Measurements from ENCODE around the gene AUH. TPM values are rescaled to one million over a fixed set of nuclear protein-coding genes. Genes with fewer than 3 reads are reported as not detected.

AUH gene
- total RNA-seq, 2 experiments from 2014 or later = 30.4 to 30.8 TPM

- H3K27ac Mint-ChIP-seq = no peak overlapping the region
- no peak for DNase-seq
- H3K9me3 Mint-ChIP-seq (ENCODE audit: low read depth) = peaks cover 6% of the 10 kb centered on the region
- intact Hi-C loops (cut with DNase I, micrococcal nuclease) = no loop called here
- no peaks in the 10 kb centered on the region for H3K27me3 Mint-ChIP-seq
- H3K4me3 Mint-ChIP-seq = no peak overlapping the region
- ChIA-PET POLR2A (interaction anchor here (0.5 to 1.0 kb wide), 2 partner anchors 13 to 52 kb away, joined by 3 read pairs; no protein-coding TSS in a partner anchor), CTCF (interaction anchor here (1.0 to 1.4 kb wide), 2 partner anchors 13 to 213 kb away, joined by 3 to 4 read pairs; no protein-coding TSS in a partner anchor)
- H3K36me3 Mint-ChIP-seq (ENCODE audit: low read depth) = peaks cover 47% of the 10 kb centered on the region
- no peak for ATAC-seq
- peaks cover 39% of the 10 kb centered on the region for H3K4me1 Mint-ChIP-seq
Observed at GRCh38 chr9:91220491-91221135, 141.1 kb downstream of the AUH start.

- H3K27ac Mint-ChIP-seq = no peak overlapping the region
- H3K27me3 Mint-ChIP-seq = no peaks in the 10 kb centered on the region
- no peak overlapping the region for H3K4me3 Mint-ChIP-seq
- H3K4me1 Mint-ChIP-seq = peaks cover 39% of the 10 kb centered on the region
- DNase-seq = peak; percentile 30
- H3K9me3 Mint-ChIP-seq (ENCODE audit: low read depth) = peaks cover 6% of the 10 kb centered on the region
- ChIA-PET CTCF (no interaction called here), POLR2A (interaction anchor here (1.1 kb wide), 1 partner anchor 12 kb away, joined by 3 read pairs; no protein-coding TSS in a partner anchor)
- intact Hi-C loops (cut with DNase I, micrococcal nuclease) = no loop called here
- H3K36me3 Mint-ChIP-seq (ENCODE audit: low read depth) = peaks cover 49% of the 10 kb centered on the region
- peak; percentile 74 for ATAC-seq
Observed at GRCh38 chr9:91220021-91220420, 141.7 kb downstream of the AUH start.

GRCh38 chr9:91219557-91219956, 142.2 kb downstream of the AUH start:
- DNase-seq (no peak), ATAC-seq (no peak)
- CTCF ChIA-PET = no interaction called here
- Mint-ChIP-seq H3K4me1 (peaks cover 39% of the 10 kb centered on the region), H3K27ac (no peak overlapping the region), H3K4me3 (no peak overlapping the region), H3K9me3 (ENCODE audit: low read depth) (peaks cover 6% of the 10 kb centered on the region), H3K36me3 (ENCODE audit: low read depth) (peaks cover 49% of the 10 kb centered on the region), H3K27me3 (no peaks in the 10 kb centered on the region)
- intact Hi-C loops (cut with DNase I, micrococcal nuclease) = no loop called here
- POLR2A ChIA-PET = interaction anchor here (1.1 kb wide), 1 partner anchor 12 kb away, joined by 3 read pairs; no protein-coding TSS in a partner anchor

GRCh38 chr9:91217388-91217787, 144.3 kb downstream of the AUH start:
- no peak for DNase-seq
- Mint-ChIP-seq H3K36me3 (ENCODE audit: low read depth) (peaks cover 56% of the 10 kb centered on the region), H3K4me1 (peaks cover 26% of the 10 kb centered on the region), H3K27me3 (no peaks in the 10 kb centered on the region), H3K27ac (no peak overlapping the region), H3K9me3 (ENCODE audit: low read depth) (no peaks in the 10 kb centered on the region), H3K4me3 (no peak overlapping the region)
- intact Hi-C loops (cut with DNase I, micrococcal nuclease) = no loop called here
- CTCF ChIA-PET = no interaction called here
- ATAC-seq = no peak
- POLR2A ChIA-PET = no interaction called here

GRCh38 chr9:91214867-91215266, 146.9 kb downstream of the AUH start:
- ChIA-PET CTCF (no interaction called here), POLR2A (no interaction called here)
- intact Hi-C loops (cut with DNase I, micrococcal nuclease) = no loop called here
- ATAC-seq = no peak
- H3K4me3 Mint-ChIP-seq = no peak overlapping the region
- peaks cover 30% of the 10 kb centered on the region for H3K4me1 Mint-ChIP-seq
- H3K9me3 Mint-ChIP-seq (ENCODE audit: low read depth) = peaks cover 3% of the 10 kb centered on the region
- H3K27me3 Mint-ChIP-seq = no peaks in the 10 kb centered on the region
- no peak overlapping the region for H3K27ac Mint-ChIP-seq
- no peak for DNase-seq
- peaks cover 44% of the 10 kb centered on the region for H3K36me3 Mint-ChIP-seq (ENCODE audit: low read depth)

GRCh38 chr9:91214086-91214485, 147.6 kb downstream of the AUH start:
- Mint-ChIP-seq H3K27ac (no peak overlapping the region), H3K4me3 (no peak overlapping the region), H3K4me1 (peaks cover 33% of the 10 kb centered on the region), H3K36me3 (ENCODE audit: low read depth) (peaks cover 43% of the 10 kb centered on the region), H3K27me3 (no peaks in the 10 kb centered on the region), H3K9me3 (ENCODE audit: low read depth) (peaks cover 3% of the 10 kb centered on the region)
- ATAC-seq (no peak), DNase-seq (no peak)
- intact Hi-C loops (cut with DNase I, micrococcal nuclease) = no loop called here
- ChIA-PET POLR2A (no interaction called here), CTCF (no interaction called here)

- no peak for DNase-seq
- Mint-ChIP-seq H3K9me3 (ENCODE audit: low read depth) (peaks cover 3% of the 10 kb centered on the region), H3K4me1 (peaks cover 43% of the 10 kb centered on the region), H3K4me3 (no peak overlapping the region), H3K36me3 (ENCODE audit: low read depth) (peaks cover 40% of the 10 kb centered on the region), H3K27ac (peak overlapping the region; percentile 88), H3K27me3 (no peaks in the 10 kb centered on the region)
- ATAC-seq = no peak
- ChIA-PET POLR2A (no interaction called here), CTCF (no interaction called here)
- intact Hi-C loops (cut with DNase I, micrococcal nuclease) = no loop called here
Observed at GRCh38 chr9:91212596-91213243, 149.0 kb downstream of the AUH start.

- POLR2A ChIA-PET = no interaction called here
- Mint-ChIP-seq H3K4me3 (no peak overlapping the region), H3K27me3 (no peaks in the 10 kb centered on the region), H3K36me3 (ENCODE audit: low read depth) (peaks cover 35% of the 10 kb centered on the region), H3K9me3 (ENCODE audit: low read depth) (peaks cover 3% of the 10 kb centered on the region), H3K4me1 (peaks cover 51% of the 10 kb centered on the region), H3K27ac (peak overlapping the region; percentile 88)
- CTCF ChIA-PET = no interaction called here
- DNase-seq (peak; percentile 42), ATAC-seq (peak; percentile 7)
- intact Hi-C loops (cut with DNase I, micrococcal nuclease) = no loop called here
Observed at GRCh38 chr9:91211919-91212318, 149.8 kb downstream of the AUH start.

GRCh38 chr9:91211414-91211813, 150.3 kb downstream of the AUH start:
- DNase-seq (no peak), ATAC-seq (no peak)
- Mint-ChIP-seq H3K4me1 (peaks cover 56% of the 10 kb centered on the region), H3K36me3 (ENCODE audit: low read depth) (peaks cover 35% of the 10 kb centered on the region), H3K27me3 (no peaks in the 10 kb centered on the region), H3K9me3 (ENCODE audit: low read depth) (peaks cover 3% of the 10 kb centered on the region), H3K4me3 (no peak overlapping the region), H3K27ac (peak overlapping the region; percentile 88)
- ChIA-PET POLR2A (no interaction called here), CTCF (no interaction called here)
- intact Hi-C loops (cut with DNase I, micrococcal nuclease) = no loop called here

- CTCF ChIA-PET = interaction anchor here (0.7 to 0.9 kb wide), 2 partner anchors 10 to 18 kb away, joined by 3 read pairs; no protein-coding TSS in a partner anchor
- H3K36me3 Mint-ChIP-seq (ENCODE audit: low read depth) = peaks cover 38% of the 10 kb centered on the region
- ATAC-seq (no peak), DNase-seq (no peak)
- H3K4me1 Mint-ChIP-seq = peaks cover 66% of the 10 kb centered on the region
- no peak overlapping the region for H3K4me3 Mint-ChIP-seq
- peak overlapping the region; percentile 98 for H3K27ac Mint-ChIP-seq
- no peaks in the 10 kb centered on the region for H3K27me3 Mint-ChIP-seq
- intact Hi-C loops (cut with DNase I, micrococcal nuclease) = no loop called here
- POLR2A ChIA-PET = interaction anchor here (0.8 to 1.3 kb wide), 5 partner anchors 18 to 338 kb away, joined by 3 read pairs; no protein-coding TSS in a partner anchor
- peaks cover 3% of the 10 kb centered on the region for H3K9me3 Mint-ChIP-seq (ENCODE audit: low read depth)
Observed at GRCh38 chr9:91210318-91210717, 151.4 kb downstream of the AUH start.

GRCh38 chr9:91208837-91209236, 152.9 kb downstream of the AUH start:
- peaks cover 75% of the 10 kb centered on the region for H3K4me1 Mint-ChIP-seq

More at GRCh38 chr9:91208837-91209236, 152.9 kb downstream of the AUH start:
- no peak for DNase-seq
- peaks cover 42% of the 10 kb centered on the region for H3K36me3 Mint-ChIP-seq (ENCODE audit: low read depth)
- intact Hi-C loops (cut with DNase I, micrococcal nuclease) = loop anchor here (1.0 to 5.0 kb wide), 15 partner anchors 14 to 503 kb away; no protein-coding TSS in a partner anchor
- peaks cover 11% of the 10 kb centered on the region for H3K9me3 Mint-ChIP-seq (ENCODE audit: low read depth)
- ChIA-PET POLR2A (interaction anchor here (0.8 to 3.3 kb wide), 10 partner anchors 14 to 225 kb away, joined by 3 to 70 read pairs (median 8); no protein-coding TSS in a partner anchor), CTCF (interaction anchor here (0.7 to 2.7 kb wide), 8 partner anchors 31 to 294 kb away, joined by 3 to 19 read pairs (median 6); no protein-coding TSS in a partner anchor)
- peak overlapping the region; percentile 15 for H3K4me3 Mint-ChIP-seq
- H3K27ac Mint-ChIP-seq = peak overlapping the region; percentile 98
- no peaks in the 10 kb centered on the region for H3K27me3 Mint-ChIP-seq
- ATAC-seq = no peak
